Middle frontal gyrus (tissue), 1 donor: ENCODE measurements around the gene ESRRG.

ENCODE experiments used
- DNase-seq: peaks from one replicate; pipeline ENCODE4 v3.0.0-alpha.2; 2015; ENCODE audit warnings: low spot score; ENCODE audit errors: extremely low spot score

The ESRRG gene

DNA sequence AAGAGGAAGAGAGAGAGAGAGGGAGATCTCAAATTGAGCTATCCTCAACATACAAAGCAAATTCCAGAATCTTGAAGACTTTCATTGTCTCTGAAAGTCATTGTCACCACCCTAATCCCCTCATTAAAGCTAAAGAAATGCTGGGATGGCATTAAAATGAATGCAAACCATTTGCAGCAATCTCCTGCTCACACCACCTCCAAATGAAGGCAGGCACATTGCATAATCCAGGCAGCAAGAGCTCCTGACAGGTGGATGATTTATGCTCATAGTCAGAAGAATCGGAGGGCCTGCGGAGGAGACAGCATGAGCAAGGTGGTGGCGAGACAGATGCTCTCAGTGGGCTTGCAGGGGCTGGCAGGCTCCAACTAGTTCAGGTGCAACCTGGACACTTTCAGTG is 90.2 kb downstream of the ESRRG start:
- no peak for DNase-seq

DNA sequence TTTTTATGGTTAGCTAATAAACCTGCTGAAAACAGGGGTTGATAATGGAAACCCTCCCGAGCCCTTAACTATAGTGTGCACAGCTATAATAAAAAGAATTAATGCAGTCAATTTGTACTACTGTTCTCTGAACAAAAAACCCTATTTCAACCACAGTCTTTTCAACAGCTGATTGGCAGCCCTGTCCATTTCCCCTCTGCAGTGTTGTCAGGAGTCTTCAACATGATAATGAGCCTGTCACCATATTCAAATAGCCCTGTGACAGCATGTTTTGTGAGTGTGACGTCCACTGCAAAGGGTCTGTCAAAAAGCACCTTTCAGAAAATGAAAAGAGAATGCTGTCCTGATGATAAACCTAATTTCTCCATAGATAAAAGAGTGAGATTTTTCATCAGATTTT is 92.7 kb downstream of the ESRRG start:
- no peak for DNase-seq

DNA sequence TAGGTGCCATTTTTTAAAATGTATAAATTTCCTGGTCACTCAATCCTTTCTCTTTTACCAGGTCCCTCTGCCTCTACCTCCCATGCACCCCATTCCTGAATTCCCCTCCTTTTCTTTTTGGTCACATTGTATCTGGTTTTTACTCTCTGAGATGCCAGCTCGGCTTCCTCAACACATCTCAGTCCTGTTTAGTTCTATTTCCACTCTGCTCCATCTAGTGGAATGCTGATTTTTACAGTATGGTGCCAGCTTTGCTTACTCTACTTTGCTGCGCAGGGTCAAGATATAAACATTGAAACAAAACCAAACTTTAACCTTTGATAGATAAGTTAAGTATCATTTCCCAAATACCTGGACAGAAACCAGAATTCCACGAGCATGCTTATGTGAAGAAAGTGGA is 96.0 kb downstream of the ESRRG start:
- DNase-seq, result no peak

DNA sequence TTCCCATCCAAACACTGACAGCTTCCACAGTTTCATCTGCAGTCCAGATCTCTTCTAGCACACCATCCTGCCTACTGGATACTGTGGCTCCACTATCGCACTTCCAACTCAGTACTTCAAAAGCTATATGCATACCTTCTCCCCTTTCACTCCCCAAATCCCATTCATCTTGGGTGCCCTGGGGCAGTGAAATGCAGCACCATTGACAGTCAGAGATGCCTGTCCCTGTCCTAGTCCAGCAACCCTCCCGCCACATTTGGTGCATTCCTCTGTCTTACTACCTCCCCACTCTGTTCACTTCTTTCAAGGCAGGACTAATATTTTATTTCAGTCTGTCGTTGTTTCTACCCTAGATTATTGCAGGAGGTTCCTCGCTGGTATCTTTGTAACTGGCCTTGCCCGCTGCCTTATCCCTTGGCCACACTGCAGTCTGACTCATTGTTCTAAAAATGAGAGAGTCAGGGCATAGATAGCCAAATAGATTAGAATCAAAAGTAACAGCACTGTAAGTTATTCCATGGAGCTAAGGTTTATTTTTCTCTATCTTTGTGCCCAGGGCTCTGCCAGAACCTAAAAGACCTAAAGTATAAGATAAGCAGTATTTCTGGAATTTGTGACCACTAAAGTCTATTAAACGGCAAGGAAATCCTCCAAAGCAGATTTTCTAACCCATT is 96.7 kb downstream of the ESRRG start:
- no peak for DNase-seq

DNA sequence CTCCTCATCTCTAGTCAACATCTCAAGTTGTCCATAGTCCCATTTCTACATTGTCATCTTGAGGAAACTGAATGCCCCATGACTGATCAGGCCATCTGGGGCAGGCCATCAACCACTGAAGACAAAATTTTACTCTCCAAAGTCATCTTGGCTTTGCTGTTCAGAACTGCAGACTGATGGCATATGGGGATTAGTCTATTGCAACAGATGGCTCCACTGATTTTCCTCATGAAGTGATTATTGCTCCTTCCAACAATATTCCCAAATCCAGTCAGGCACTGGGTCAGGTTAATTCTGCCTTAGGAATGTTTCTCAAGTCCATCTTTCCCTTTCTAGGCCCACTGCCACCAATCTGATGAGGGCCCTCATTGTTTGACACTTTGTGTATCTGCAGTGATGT is 101.7 kb downstream of the ESRRG start:
- DNase-seq, result no peak

DNA sequence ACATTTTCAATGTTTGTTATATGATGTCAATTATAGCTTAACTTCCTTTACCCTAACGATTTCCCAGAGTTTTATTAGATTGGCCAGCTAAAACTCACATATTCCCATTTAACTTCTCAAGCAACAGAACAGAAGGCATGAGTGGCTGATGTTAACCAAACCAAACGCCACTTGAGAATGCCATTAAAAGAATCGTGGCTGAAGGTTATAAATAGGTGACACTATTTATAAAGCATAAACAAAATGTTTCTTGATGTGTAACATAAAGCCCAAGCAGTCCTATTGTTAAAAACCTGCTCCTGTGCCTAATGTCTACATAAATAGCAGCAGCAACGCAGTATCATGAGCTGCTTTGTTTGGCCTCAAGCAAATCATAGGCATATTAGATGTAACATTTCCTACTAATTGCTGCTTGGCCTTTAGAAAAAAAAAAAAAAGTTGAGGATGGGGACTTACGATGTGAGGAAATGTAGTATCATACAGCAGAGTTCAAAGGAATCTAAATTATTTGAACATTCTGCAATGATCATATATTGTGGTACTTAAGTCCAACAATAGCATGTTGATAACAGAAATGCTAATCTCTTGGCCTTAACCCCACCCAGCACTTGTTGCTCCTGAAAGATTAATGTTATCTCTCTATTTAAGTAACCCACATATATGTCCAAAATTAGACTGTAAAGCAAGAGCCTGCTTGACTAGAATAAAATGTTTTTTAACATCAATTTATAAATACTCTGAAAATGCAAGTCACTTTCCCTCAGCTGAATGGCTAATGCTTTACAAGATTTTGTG is 106.0 kb downstream of the ESRRG start:
- no peak for DNase-seq

DNA sequence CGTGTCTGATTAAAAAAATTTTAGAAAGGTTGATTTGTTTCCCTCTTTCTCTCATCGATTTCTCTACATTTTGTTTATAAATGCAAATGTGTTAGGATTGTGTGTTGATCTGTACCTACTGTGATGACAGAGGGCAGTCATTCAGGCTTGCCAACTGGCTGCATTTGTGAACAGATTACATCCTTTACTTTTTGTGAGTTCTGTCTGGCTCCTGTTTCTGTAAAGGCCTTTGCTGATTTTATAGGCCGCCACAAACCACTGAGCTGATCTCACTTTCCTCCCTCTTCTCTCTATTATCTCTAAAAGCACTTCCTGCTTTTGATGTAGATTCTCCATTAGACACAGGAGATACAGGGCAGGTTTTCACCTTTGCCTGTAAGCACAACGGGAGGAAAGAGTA is 106.8 kb downstream of the ESRRG start:
- DNase-seq, result no peak

DNA sequence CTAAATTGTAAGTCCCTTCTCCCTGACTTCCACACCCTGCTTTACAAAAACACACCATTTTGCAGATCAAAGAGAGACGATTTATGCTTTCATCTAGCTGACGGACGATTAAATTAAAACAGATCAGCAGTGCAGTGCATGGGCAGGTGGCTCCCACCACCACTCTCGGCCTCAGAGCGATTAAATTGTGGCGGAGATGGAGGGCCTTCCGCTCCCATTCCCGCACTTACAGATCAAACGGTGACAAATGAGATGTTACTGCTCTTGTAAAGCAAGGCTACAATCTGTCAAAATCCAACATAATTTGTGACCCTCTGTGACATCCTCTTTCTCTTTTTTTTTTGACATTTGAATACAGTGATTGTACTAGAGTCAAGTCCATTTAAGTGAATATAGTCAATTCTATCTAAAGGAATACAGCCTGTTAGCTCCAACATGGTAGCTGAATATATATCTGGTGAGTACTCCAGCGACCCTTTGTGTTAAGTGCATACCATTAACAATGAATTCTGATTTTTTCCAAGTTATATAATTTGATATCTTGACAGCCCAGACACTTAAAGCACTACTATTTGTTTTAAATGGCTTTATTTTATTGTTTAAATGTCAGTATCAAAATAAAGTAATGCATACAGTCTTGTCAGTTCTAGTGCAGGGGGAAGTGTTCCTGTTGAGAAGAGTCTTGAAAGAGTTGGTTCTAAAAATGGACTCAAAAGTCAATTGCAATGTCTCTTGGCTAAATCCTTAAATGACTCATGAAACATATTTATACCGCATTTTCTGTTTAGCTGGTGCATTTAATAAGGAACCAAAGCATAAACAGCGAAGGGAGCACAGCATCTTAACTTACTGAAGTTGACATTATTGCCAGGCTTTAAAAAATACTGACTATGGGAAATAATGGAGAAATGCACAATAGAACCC is 109.0 kb downstream of the ESRRG start:
- DNase-seq, result no peak

DNA sequence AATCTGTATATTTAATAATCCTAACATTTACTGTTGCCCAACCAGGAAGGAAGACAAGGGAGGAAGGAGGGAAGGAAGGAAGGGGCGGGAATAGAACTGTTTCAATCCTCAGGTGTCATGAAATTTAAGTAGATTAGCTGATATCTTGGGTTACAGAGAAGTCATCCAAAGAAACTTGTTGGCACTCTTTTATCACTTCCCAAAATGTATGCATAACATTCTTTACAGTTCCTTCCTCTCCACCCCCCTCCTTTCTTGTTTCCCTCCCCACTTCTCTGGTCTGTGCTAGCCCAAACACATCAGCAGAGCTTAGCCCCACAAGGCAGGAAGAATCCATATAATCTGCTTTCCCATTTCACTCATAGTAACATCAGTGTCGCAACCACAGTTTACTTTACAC is 110.9 kb downstream of the ESRRG start:
- no peak for DNase-seq

DNA sequence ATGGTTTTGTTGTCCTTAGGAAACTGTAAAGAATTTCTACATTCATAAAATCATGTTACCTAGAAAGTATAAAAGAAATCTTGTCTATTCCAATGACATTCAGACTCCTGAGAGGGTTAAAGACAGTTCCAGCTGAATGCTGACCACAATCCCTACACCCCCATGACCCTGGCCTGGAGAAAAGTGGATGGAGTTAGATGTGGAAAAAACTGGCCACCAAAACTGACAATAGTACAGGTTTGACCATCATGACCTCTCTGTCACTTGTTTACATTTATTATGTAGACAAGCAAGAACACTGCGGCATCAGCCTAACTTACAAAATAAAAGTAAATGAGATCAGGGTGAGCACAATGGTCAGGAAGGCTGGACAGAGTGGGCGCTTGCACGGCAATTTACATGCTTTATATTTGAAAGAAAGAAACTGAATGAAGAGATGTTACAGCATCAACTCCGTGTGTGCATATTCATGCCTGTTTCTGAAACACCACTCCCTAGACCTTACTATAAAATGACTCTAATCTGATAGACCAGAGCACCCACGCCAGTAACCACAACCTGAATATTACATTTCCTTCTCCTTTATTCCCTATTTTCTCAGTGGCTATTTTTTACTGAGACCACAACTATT is 116.0 kb downstream of the ESRRG start:
- no peak for DNase-seq

DNA sequence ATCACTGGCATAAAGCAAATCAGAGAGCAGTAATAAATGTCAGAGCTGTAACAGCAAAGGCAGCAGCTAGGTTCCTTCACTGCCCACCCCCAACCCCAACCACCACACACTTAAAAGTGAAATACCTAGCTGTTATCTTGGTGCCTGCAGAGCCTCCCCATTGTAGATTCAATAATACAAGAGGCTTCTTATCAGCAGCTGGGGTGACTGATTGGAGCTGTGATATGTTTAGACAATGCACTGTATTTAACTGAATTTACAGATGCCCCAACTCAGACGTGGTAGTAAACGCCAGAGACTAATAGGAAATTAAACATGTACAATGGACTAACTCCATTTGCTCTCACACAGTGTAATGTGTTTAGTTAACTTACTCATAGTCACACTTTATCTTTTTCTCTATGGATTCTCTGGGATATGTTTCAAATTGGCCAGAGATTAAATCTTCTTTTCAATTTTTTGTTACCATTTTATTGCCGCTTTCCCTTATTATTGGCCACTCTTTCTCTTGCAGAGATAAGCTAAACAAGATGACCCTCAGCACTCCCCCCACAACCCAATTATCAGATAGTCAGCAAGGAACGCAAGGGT is 117.1 kb downstream of the ESRRG start:
- no peak for DNase-seq

DNA sequence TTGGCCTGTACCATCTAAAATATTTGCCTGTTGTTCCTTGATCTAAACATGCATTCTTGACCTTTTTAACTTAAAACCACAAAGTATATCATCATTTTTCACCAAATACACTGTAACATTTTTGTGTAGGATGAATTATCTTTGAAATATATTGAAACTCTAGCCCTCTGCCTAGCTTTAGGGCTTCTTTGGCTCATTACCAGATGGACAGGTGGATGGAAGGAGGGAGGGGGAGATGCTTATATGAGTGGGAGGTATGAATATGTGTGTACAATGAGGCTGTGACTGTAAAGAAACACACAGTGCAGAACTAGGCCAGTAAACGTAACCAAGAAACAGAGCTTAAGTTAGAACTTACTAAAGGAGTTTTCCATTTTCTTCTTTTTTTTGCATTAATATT is 118.5 kb downstream of the ESRRG start:
- no peak for DNase-seq

DNA sequence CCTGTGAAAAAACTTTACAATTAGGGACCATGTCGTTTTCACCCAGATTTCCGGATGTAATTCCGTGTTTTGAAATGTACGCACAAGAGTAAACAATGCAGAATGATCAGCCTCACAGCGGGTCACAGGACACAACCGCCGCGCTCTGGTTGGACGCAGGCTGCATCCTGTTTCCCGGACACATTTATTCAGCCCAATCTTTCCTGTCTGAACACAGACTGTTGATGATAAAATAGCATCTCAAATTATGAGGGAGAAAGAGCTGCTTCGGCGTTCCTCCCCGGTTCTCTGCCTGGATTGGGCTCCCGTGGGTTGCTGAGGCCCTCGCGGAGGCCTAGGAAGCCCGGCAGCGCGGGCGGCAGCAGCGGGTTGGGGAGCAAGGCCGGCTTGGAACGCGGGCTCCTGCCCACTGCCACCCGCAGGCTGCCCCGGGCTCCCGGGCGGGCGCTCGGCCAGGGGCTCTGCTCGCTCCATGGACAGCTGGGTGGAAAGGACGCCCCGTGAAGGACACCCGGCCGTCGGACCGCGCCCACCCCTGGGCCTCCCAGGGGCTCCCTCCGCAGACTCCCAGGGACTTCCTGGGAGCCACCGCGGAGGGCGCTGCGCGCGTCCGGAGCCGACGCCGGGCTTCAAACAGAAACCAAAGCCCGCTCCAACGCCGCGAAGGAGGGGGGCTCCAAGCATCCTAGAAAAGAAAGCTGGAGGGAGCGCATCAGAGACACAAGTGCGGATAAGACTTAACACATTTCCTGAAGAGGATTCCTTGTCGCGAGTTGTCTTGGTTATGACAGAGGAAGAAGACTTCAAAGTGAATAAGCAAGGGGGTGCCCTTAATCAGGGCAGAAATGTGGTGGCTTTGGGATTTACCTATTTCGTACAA is 122.3 kb downstream of the ESRRG start:
- DNase-seq, result peak; percentile 75

DNA sequence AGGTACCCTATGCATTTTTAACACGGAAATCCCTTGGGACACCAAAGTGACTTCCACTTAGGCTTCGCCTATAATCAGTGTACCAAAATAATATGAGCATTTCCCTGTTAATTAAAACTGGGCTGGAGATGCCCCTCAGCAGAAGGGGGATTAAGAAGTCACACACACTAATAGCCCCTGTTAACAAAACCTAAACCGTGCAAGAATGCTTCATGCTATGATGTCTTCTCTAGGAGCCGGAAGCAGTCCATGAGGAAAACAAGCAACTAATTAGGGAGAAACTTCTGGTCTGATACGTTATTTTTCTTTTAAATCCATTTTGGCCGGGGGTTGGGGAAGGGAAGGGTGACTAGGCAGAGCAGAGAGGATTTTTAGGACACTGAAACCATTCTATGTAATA is 123.4 kb downstream of the ESRRG start:
- DNase-seq, result no peak

DNA sequence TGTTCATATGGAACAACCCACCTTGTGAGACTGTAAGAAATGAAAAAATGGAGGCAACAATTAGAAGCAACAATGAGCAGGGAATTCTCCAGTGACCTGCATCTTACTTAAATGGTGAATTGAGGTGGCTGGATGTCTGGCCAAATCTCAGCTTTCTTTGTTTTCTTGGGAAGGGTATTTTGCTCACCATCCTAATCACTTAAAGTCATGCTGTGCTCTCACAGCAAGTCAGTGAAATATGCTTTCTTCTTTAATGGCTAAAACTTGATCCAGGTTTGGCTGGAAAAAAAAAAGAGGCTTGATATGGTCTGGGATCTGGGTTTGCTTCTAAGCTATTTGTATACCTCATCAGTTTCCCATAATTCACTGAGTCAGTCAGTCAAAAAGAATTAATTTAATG is 124.8 kb downstream of the ESRRG start:
- DNase-seq, result no peak

DNA sequence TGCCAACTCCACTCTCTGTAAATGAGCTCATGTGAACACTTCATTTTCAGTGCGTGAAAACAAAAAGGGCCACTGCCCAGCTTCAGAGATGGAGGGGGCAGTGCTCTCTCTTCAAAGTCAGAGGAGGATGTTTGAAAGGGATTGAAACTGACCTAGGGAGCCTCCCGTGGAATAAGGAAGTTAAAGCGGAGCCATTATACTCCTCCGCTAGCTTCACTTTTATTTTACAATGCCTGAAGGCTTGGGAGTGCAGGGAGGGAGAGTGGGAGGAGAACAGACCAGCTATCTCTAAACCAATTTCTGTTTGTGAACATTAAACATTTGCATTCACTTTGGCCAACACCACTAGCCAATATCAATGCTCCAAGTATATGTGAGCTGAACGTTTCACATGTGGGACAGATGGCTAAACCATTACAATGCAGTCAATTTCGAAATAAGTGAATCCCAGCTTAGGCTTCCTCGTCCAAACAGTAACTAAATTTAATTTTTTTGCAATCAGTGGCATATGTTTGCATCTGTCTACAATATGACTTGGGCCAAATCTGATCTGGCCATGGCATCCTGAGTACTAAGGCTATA is 126.9 kb downstream of the ESRRG start:
- no peak for DNase-seq

DNA sequence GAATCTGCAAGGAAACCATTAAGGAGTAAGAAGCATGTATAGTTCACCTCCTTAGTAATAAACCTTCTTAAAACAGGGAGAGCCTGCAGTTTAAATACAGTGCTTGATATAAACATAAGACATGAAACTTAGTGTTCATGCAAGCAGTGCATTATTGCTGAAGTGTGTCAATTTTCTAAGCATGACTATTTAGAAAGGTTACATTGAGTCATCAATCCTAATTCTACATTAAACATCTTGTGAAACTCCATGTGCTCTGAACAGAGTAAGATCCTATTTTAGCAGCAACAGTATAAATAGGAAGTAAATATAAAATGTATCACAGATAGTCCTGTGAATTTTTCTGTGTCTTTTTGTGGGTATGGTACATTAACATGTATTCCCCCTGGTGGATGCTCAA is 135.5 kb downstream of the ESRRG start:
- no peak for DNase-seq

DNA sequence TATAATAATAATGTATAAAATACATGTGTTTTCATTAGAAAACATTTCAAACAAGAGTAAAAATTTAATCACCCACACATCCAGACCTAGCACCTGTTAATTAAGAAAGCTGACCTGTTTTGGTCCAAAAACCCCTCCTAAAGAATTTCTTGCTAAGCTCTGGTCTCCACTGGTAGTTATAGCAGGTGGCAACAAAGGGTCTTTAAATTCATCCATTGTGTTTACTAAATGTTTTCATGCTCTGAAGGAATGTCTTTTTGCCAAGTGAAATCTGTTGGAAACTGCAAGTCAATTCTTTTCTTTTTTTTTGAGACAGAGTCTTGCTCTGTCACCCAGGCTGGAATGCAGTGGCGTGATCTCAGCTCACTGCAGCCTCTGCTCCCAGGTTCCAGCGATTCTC is 141.1 kb downstream of the ESRRG start:
- DNase-seq, result no peak

DNA sequence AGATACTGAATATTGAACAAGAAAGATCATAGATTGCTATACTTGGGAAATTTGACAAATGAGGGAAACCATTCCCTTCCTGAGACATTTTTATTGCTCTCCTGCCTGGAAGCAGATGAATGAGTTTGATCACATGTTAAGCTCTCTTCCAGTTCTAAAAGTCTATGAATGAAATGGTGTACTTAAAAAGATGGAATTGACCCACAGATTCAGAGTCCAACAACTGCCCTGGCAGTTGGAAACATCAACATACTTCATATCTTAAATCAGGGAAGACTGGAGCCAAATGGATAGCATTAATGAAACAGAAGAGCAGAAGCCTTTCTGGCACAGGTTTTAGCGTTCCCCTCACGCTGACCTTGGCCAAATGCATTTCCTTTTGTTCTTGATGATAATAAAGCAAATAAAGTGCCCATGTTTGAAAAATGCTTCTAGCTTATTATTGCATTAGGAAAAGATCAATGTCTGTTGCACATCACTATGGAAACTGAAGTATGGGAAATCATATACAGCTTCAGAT is 142.6 kb downstream of the ESRRG start:
- no peak for DNase-seq
